ENCODE data around the gene UBA5.
"Not testable (repeated sequence)": the region's sequence is repeated elsewhere in the genome, so short reads cannot be mapped to it uniquely, and the experiment has no call there.

Gene UBA5

GRCh38 chr3:132660052-132660810 is at the start of gene UBA5:
TSS of gene UBA5 (plus strand) at chr3:132660329. CDS start at chr3:132660538, 209 bp downstream.
- DNase-seq: peak; percentile 74

- DNase-seq: not testable (repeated sequence)
Observed at GRCh38 chr3:132615301-132615700, 44.8 kb upstream of the UBA5 start.

- DNase-seq: no peak
Observed at GRCh38 chr3:132615881-132616280, 44.2 kb upstream of the UBA5 start.

- no peak for DNase-seq
Observed at GRCh38 chr3:132616780-132617179, 43.3 kb upstream of the UBA5 start.

- DNase-seq: no peak
Observed at GRCh38 chr3:132622148-132622547, 38.0 kb upstream of the UBA5 start.

GRCh38 chr3:132622761-132623160 is 37.4 kb upstream of the UBA5 start:
- no peak for DNase-seq

GRCh38 chr3:132623646-132624045 is 36.5 kb upstream of the UBA5 start:
- DNase-seq: no peak

- no peak for DNase-seq
Observed at GRCh38 chr3:132624790-132625189, 35.3 kb upstream of the UBA5 start.

GRCh38 chr3:132625613-132626012 is 34.5 kb upstream of the UBA5 start:
- DNase-seq: no peak

GRCh38 chr3:132626955-132627354 is 33.2 kb upstream of the UBA5 start:
- no peak for DNase-seq

- DNase-seq: no peak
Observed at GRCh38 chr3:132628157-132628556, 32.0 kb upstream of the UBA5 start.

- DNase-seq: no peak
Observed at GRCh38 chr3:132629928-132630327, 30.2 kb upstream of the UBA5 start.

GRCh38 chr3:132630612-132631011 is 29.5 kb upstream of the UBA5 start:
- no peak for DNase-seq

GRCh38 chr3:132635052-132635451 is 25.1 kb upstream of the UBA5 start:
- no peak for DNase-seq

GRCh38 chr3:132637590-132637989 is 22.5 kb upstream of the UBA5 start:
- no peak for DNase-seq

- no peak for DNase-seq
Observed at GRCh38 chr3:132638706-132639105, 21.4 kb upstream of the UBA5 start.

GRCh38 chr3:132641427-132641826 is 18.7 kb upstream of the UBA5 start:
- not testable (repeated sequence) for DNase-seq

- DNase-seq: peak; percentile 35
Observed at GRCh38 chr3:132641837-132642538, 18.1 kb upstream of the UBA5 start.

- no peak for DNase-seq
Observed at GRCh38 chr3:132642539-132642847, 17.6 kb upstream of the UBA5 start.

GRCh38 chr3:132643366-132643765 is 16.8 kb upstream of the UBA5 start:
- DNase-seq: no peak

GRCh38 chr3:132645058-132645457 is 15.1 kb upstream of the UBA5 start:
- no peak for DNase-seq

- DNase-seq: no peak
Observed at GRCh38 chr3:132650153-132650552, 10.0 kb upstream of the UBA5 start.

- no peak for DNase-seq
Observed at GRCh38 chr3:132652640-132653270, 7.4 kb upstream of the UBA5 start.

- no peak for DNase-seq
Observed at GRCh38 chr3:132654190-132654589, 5.9 kb upstream of the UBA5 start.
